Panc1 (cell line): ENCODE results near the gene ALLC.

Source experiments
- CTCF ChIP-seq: fragments of 450-650 bp; IDR thresholded peaks from 2 replicates; pipeline ENCODE4 v1.5.1; 2017; ENCODE audit warnings: mild to moderate bottlenecking
- POLR2AphosphoS5 ChIP-seq: IDR thresholded peaks from 2 replicates; pipeline ENCODE4 v1.6.1; 2012; ENCODE audit warnings: mild to moderate bottlenecking, low read depth, low read length, moderate library complexity
- REST ChIP-seq, 2 experiments: IDR thresholded peaks; 2 replicates each; pipeline ENCODE4 v1.6.1; 2011 to 2012; ENCODE audit warnings: low read depth in 2 of 2, control low read depth in 1 of 2, low read length in 1 of 2, mild to moderate bottlenecking in 1 of 2, moderate library complexity in 1 of 2; ENCODE audit not compliant: insufficient read depth in 1 of 2
- TCF7L2 ChIP-seq: IDR thresholded peaks from 2 replicates; pipeline ENCODE4 v1.6.1; 2011; ENCODE audit warnings: mild to moderate bottlenecking, low read depth, low read length, inconsistent platforms

GRCh38 chr2:3747032-3747654, 89.1 kb downstream of the ALLC start:
- TF ChIP-seq TCF7L2 (no peak), CTCF (no peak), POLR2AphosphoS5 (no peak), REST (IDR thresholded peaks at IDR 0.05; ENCODE audit: insufficient read depth in 1 of 2, low read depth in 2 of 2, low read length in 1 of 2) (no peak)
